OCI-LY3 (cell line): ENCODE data around the gene COL6A3.

Experiments used
- H2AFZ ChIP-seq: fragments of 200-600, 300-600 bp; shearing (Covaris generic); 2 replicates; pipeline ENCODE4 v1.6.0; 2014; ENCODE audit warnings: antibody characterized with exemption, low read depth, low read length
- H3K27ac ChIP-seq: fragments of 200-600, 300-600 bp; sonication (generic); 2 replicates; pipeline ENCODE4 v1.5.1; 2014; ENCODE audit warnings: mild to moderate bottlenecking, low read length, moderate library complexity, mixed read lengths
- H3K27me3 ChIP-seq: fragments of 200-600, 300-600 bp; sonication (generic); 2 replicates; pipeline ENCODE4 v1.6.1; 2014; ENCODE audit warnings: low read depth, low read length, mixed read lengths
- H3K36me3 ChIP-seq: fragments of 200-600, 300-600 bp; sonication (generic); replicated peaks from 2 replicates; pipeline ENCODE3; 2014; ENCODE audit warnings: low read depth, low read length, mixed read lengths
- H3K4me1 ChIP-seq: fragments of 300-600, 200-600 bp; sonication (generic); 2 replicates; pipeline ENCODE4 v1.6.1; 2014; ENCODE audit warnings: low read length, mixed read lengths
- H3K4me2 ChIP-seq: fragments of 200-600, 300-600 bp; sonication (generic); 2 replicates; pipeline ENCODE4 v1.6.1; 2014; ENCODE audit warnings: low read length, mixed read lengths
- H3K4me3 ChIP-seq: fragments of 300-600, 200-600 bp; sonication (generic); 2 replicates; pipeline ENCODE4 v1.5.1; 2014; ENCODE audit warnings: antibody characterized with exemption, mild to moderate bottlenecking, low read length, moderate library complexity
- H3K79me2 ChIP-seq: fragments of 300-600, 200-600 bp; shearing (Covaris generic); 2 replicates; pipeline ENCODE4 v1.6.1; 2014; ENCODE audit warnings: mild to moderate bottlenecking, low read length, mixed read lengths
- H3K9ac ChIP-seq: fragments of 300-600, 200-600 bp; shearing (Covaris generic); 2 replicates; pipeline ENCODE4 v1.6.0; 2014; ENCODE audit warnings: mild to moderate bottlenecking, low read length, moderate library complexity
- H3K9me3 ChIP-seq: fragments of 200-600, 300-600 bp; shearing (Covaris generic); 2 replicates; pipeline ENCODE4 v1.6.1; 2014; ENCODE audit warnings: low read length, mixed read lengths; ENCODE audit not compliant: insufficient read depth
- H4K20me1 ChIP-seq: fragments of 200-600, 300-600 bp; sonication (generic); 2 replicates; pipeline ENCODE4 v1.6.1; 2016; ENCODE audit warnings: low read length, mixed read lengths; ENCODE audit not compliant: insufficient read depth
- EZH2phosphoT487 ChIP-seq: fragments of 200-600 bp; shearing (Covaris generic); IDR thresholded peaks from 2 replicates; pipeline ENCODE4 v1.6.1; 2018; ENCODE audit warnings: antibody characterized with exemption, mixed run types, low read depth
- TF ChIP-seq, protein P1 (sequence below): fragments of 200-600, 300-600 bp; sonication (generic); IDR thresholded peaks from 2 replicates; pipeline ENCODE4 v1.5.1; 2014; ENCODE audit warnings: antibody characterized with exemption, low read length, low read depth

The COL6A3 gene

DNA sequence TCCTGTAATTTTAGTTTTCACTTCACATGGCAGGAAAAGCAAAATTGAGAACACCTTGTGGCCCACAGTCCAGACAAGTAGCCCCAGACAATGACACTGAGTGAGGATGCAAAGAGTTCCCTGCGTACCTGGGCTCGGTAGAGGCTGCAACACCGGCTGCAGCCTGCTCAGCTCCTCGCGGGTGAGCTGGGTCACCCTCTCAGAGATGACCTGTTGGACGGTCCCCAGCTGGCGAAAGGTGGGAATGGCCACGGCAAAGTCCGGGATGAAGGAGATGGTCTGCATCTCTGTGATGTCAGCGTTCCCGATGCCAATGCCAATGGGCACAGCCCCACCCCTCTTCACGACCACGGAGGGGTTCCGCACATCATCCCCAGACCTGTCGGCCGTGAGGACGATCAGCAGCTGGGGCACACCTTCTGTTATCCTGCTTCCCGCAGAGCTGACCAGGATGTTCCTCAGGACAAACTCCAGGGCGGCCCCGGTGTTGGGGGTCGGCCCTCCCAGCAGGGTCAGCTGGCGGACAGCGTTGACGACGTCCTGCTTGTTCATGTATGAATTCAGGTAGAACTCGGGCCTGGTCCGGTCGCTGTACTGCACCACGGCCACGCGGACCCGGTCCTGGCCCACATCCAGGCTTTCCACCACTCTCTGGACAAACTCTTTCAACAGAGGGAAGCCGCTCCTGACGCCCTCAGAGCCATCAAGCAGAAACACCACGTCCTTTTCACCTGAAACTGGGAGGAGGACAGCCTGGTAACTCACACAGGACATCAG lies 39.5 kb downstream of the COL6A3 start:
- no peak overlapping the region for H3K27ac ChIP-seq
- H3K36me3 ChIP-seq, result no peaks in the 10 kb centered on the region
- no peak overlapping the region for H3K4me2 ChIP-seq
- H3K4me1 ChIP-seq, result no peaks in the 10 kb centered on the region
- H4K20me1 ChIP-seq, result no peaks in the 10 kb centered on the region
- H3K4me3 ChIP-seq, result no peak overlapping the region
- 0 out of 2 replicates have a peak, but pooled peaks cover 3% of the 10 kb centered on the region for H3K27me3 ChIP-seq
- H3K9ac ChIP-seq, result no peak overlapping the region
- H2AFZ ChIP-seq, result no peak overlapping the region
- H3K79me2 ChIP-seq, result no peaks in the 10 kb centered on the region
- TF ChIP-seq, protein P1, sequence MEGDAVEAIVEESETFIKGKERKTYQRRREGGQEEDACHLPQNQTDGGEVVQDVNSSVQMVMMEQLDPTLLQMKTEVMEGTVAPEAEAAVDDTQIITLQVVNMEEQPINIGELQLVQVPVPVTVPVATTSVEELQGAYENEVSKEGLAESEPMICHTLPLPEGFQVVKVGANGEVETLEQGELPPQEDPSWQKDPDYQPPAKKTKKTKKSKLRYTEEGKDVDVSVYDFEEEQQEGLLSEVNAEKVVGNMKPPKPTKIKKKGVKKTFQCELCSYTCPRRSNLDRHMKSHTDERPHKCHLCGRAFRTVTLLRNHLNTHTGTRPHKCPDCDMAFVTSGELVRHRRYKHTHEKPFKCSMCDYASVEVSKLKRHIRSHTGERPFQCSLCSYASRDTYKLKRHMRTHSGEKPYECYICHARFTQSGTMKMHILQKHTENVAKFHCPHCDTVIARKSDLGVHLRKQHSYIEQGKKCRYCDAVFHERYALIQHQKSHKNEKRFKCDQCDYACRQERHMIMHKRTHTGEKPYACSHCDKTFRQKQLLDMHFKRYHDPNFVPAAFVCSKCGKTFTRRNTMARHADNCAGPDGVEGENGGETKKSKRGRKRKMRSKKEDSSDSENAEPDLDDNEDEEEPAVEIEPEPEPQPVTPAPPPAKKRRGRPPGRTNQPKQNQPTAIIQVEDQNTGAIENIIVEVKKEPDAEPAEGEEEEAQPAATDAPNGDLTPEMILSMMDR, result no peak
- TF ChIP-seq EZH2phosphoT487, result no peak
- no peaks in the 10 kb centered on the region for H3K9me3 ChIP-seq

DNA sequence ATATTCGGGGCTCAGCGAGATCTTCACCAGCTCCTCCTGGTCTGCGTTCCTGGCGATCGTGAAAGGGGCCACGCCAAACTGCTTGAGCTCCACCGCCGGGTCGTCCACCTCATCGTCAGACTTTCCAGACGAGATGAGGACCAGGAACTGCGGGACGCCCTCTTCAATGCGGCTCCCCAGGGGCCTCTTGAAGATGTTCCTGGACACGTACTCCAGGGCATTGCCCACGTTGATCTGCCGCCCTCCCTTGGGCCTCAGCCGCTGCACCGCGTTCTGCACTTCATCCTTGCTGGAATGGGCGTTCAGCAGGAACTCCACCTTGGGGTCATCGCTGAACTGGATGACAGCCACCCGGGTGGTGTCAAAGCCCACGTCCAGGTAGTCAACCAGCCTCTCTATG lies 42.1 kb downstream of the COL6A3 start:
- H2AFZ ChIP-seq, result no peak overlapping the region
- H3K9me3 ChIP-seq, result no peaks in the 10 kb centered on the region
- H3K79me2 ChIP-seq, result no peaks in the 10 kb centered on the region
- H3K4me2 ChIP-seq, result no peak overlapping the region
- H4K20me1 ChIP-seq, result no peaks in the 10 kb centered on the region
- no peaks in the 10 kb centered on the region for H3K27me3 ChIP-seq
- H3K9ac ChIP-seq, result no peak overlapping the region
- H3K27ac ChIP-seq, result no peak overlapping the region
- H3K4me3 ChIP-seq, result no peak overlapping the region
- TF ChIP-seq, protein P1, result no peak
- no peak for TF ChIP-seq EZH2phosphoT487
- no peaks in the 10 kb centered on the region for H3K36me3 ChIP-seq
- H3K4me1 ChIP-seq, result no peaks in the 10 kb centered on the region

DNA sequence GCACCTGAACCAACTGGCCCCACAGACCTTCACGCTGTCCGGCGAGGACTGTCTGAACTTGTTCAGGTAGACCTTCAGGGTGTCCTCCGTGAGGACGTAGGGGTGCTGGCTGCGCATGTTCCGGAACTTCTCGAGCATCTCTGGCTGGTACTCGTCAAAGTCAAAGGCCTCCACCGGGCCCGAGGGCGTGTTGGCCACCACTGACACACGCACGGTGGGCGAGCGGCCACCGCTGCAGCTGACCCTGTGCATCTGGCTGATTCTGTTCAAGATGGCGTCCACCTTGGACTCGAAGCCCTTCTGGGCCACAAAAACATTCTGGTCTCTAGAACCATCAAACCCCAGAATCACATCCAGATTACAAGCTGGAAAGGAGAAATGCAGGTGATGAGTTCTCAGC lies 48.3 kb downstream of the COL6A3 start:
- 0 out of 2 replicates have a peak, but pooled peaks cover 5% of the 10 kb centered on the region for H3K27me3 ChIP-seq
- H3K4me1 ChIP-seq, result no peaks in the 10 kb centered on the region
- H3K9ac ChIP-seq, result no peak overlapping the region
- H3K9me3 ChIP-seq, result no peaks in the 10 kb centered on the region
- H3K36me3 ChIP-seq, result no peaks in the 10 kb centered on the region
- H3K4me2 ChIP-seq, result no peak overlapping the region
- no peaks in the 10 kb centered on the region for H3K79me2 ChIP-seq
- H4K20me1 ChIP-seq, result no peaks in the 10 kb centered on the region
- TF ChIP-seq, protein P1, result no peak
- TF ChIP-seq EZH2phosphoT487, result no peak
- no peak overlapping the region for H2AFZ ChIP-seq
- H3K4me3 ChIP-seq, result no peak overlapping the region
- H3K27ac ChIP-seq, result no peak overlapping the region

DNA sequence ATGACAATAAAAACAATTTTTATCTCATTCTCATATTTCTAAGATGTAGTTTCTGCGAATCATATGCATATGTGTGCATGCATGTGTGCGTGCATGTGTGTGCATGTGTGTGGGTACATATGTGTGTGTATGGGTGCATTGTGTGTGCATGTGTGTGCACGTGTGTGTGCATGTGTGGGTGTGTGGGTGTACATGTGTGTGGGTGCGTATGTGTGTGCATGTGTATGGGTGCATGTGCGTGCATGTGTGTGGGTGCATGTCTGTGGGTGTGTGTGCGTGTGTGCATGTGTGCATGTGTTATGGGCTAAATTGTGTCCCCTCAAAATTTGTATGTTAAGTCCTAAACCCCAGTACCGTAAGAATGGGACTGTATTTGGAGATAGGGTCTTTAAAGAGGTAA lies 49.3 kb downstream of the COL6A3 start:
- 0 out of 2 replicates have a peak, but pooled peaks cover 5% of the 10 kb centered on the region for H3K27me3 ChIP-seq
- no peaks in the 10 kb centered on the region for H4K20me1 ChIP-seq
- H2AFZ ChIP-seq, result no peak overlapping the region
- no peak overlapping the region for H3K4me3 ChIP-seq
- H3K27ac ChIP-seq, result no peak overlapping the region
- H3K36me3 ChIP-seq, result no peaks in the 10 kb centered on the region
- no peaks in the 10 kb centered on the region for H3K79me2 ChIP-seq
- no peaks in the 10 kb centered on the region for H3K9me3 ChIP-seq
- no peaks in the 10 kb centered on the region for H3K4me1 ChIP-seq
- H3K9ac ChIP-seq, result no peak overlapping the region
- TF ChIP-seq EZH2phosphoT487, result no peak
- TF ChIP-seq, protein P1, result no peak
- H3K4me2 ChIP-seq, result no peak overlapping the region
